Brain microvascular endothelial cell (primary cell): ENCODE measurements around the gene LEKR1.
"Not testable (repeated sequence)": the region's sequence is repeated elsewhere in the genome, so short reads cannot be mapped to it uniquely, and the experiment has no call there.

ENCODE experiments used
- DNase-seq: peaks from one replicate; pipeline ENCODE4 v3.0.0-alpha.2; 2020
- H3K27ac ChIP-seq: fragments of 250-450 bp; sonication (Bioruptor Pico); 2 replicates; pipeline ENCODE4 v1.5.1; 2020; ENCODE audit warnings: mild to moderate bottlenecking, moderate library complexity
- H3K27me3 ChIP-seq: fragments of 250-450 bp; sonication (Bioruptor Pico); replicated peaks from 2 replicates; pipeline ENCODE4 v1.5.1; 2020; ENCODE audit warnings: mild to moderate bottlenecking
- H3K36me3 ChIP-seq: fragments of 250-450 bp; sonication (Bioruptor Pico); replicated peaks from 2 replicates; pipeline ENCODE4 v1.5.1; 2020; ENCODE audit warnings: mild to moderate bottlenecking
- H3K4me3 ChIP-seq: 2 replicates; pipeline ENCODE4 v1.5.1; 2011; ENCODE audit warnings: low read depth, mild to moderate bottlenecking, control low read depth, low read length, moderate library complexity
- in situ Hi-C: cut with HindIII; loops from 2 replicates; pipeline ENCODE4 v1.10.0; 2017; ENCODE audit warnings: low sequenced_read_pairs, low pct_ligation_motif_present
- TF ChIP-seq, protein P1 (sequence below): IDR thresholded peaks from 2 replicates; pipeline ENCODE4 v1.5.1; 2011; ENCODE audit warnings: low read depth, mild to moderate bottlenecking, moderate library complexity, low read length, control low read depth, inconsistent platforms; ENCODE audit errors: missing control alignments

LEKR1 gene

DNA sequence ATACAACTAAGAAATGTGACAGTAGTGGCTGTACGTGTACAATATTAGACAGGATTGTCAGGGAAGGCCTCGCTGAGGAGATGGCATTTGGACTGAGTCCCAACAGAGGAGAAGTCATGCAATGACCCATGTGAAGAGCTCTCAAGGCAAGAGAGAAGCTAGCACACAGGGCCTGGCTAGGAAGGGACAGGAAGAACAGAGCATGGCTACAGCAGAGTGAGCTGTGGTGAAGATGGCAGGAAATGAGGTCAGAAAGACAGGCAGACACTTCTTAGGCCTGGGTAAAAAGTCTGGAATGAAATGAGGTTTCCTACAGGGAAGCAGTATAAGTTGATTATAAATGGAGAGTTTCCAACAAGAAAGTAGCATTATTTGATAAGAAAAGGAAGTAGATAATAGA lies 33.2 kb upstream of the LEKR1 start:
- Histone ChIP-seq H3K27me3 (no peaks in the 10 kb centered on the region), H3K36me3 (no peaks in the 10 kb centered on the region), H3K27ac (peak overlapping the region; percentile 31), H3K4me3 (no peak overlapping the region)
- in situ Hi-C loops, result no loop called here
- TF ChIP-seq, protein P1, sequence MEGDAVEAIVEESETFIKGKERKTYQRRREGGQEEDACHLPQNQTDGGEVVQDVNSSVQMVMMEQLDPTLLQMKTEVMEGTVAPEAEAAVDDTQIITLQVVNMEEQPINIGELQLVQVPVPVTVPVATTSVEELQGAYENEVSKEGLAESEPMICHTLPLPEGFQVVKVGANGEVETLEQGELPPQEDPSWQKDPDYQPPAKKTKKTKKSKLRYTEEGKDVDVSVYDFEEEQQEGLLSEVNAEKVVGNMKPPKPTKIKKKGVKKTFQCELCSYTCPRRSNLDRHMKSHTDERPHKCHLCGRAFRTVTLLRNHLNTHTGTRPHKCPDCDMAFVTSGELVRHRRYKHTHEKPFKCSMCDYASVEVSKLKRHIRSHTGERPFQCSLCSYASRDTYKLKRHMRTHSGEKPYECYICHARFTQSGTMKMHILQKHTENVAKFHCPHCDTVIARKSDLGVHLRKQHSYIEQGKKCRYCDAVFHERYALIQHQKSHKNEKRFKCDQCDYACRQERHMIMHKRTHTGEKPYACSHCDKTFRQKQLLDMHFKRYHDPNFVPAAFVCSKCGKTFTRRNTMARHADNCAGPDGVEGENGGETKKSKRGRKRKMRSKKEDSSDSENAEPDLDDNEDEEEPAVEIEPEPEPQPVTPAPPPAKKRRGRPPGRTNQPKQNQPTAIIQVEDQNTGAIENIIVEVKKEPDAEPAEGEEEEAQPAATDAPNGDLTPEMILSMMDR, result no peak
- no peak for DNase-seq

DNA sequence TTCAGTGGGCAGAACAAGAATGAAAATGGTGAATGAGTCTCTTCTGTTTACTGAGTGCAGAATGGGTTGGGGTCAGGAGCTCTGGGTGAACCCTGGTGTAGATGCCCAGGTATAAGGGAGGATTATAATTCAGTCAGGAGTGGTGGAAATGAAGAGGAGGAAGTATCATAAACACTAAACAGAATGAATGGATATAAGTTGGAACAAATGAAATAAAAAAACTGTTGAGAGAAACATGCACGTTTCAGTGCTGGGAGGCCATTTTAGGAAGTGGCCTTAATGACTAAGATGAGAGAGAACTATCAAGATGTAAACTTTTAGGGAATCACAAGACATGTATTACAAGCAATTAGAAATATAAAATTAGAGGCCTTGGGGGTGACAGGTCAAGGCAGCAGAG lies 32.8 kb upstream of the LEKR1 start:
- in situ Hi-C loops, result no loop called here
- no peak for DNase-seq
- TF ChIP-seq, protein P1, result no peak
- H3K27me3 ChIP-seq, result no peaks in the 10 kb centered on the region
- no peak overlapping the region for H3K4me3 ChIP-seq
- peak overlapping the region; percentile 31 for H3K27ac ChIP-seq
- no peaks in the 10 kb centered on the region for H3K36me3 ChIP-seq

DNA sequence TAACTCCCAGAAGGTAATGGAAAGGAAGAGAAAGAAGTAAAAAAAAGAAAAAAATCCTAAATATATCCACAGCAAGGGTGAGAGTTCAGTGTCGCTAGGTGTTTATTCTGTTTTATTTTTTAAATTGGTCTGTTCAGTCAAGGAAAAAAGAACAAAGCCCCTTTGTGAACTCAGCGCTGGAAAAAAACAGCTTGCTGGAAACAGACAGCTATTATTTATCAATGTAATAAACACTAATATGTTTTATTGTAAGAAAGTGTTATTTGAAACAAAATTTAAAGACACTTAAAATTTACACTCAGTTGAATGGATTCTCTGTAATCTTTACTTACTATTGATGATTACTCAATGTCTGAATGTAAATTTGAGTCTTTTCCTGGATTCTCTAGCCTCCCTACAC lies 32.3 kb upstream of the LEKR1 start:
- Histone ChIP-seq H3K4me3 (no peak overlapping the region), H3K27ac (no peak overlapping the region), H3K27me3 (no peaks in the 10 kb centered on the region), H3K36me3 (no peaks in the 10 kb centered on the region)
- TF ChIP-seq, protein P1, result no peak
- no peak for DNase-seq
- in situ Hi-C loops, result no loop called here

DNA sequence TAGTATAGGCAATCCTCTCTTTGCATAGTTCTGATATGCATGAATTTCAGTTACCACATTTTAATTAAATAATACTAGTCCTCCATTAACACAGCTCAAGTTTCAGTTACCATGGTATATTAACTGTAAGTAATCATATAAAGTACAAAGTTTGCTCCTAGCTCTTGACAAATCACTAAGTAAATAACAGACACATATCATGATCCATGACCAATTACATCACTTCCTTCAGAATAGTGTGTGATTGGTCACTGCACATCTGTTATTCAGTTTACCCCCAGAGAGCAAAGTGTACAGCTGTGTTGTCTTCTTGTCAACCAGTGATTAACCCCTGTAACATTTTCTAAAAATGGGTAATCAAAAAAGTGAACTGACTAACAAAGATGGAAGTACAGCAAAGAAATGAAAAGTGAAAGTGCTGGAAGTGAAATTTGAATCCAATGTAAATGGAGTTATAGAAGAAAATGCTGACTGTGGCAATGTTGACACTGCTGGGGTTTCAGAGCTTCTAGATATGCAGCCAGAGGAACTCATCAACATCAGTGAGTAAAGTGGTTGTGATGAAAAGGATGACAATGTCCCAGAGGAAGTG lies 30.2 kb upstream of the LEKR1 start:
- H3K27ac ChIP-seq, result peak overlapping the region; percentile 57
- DNase-seq, result no peak
- TF ChIP-seq, protein P1, result no peak
- H3K27me3 ChIP-seq, result no peaks in the 10 kb centered on the region
- in situ Hi-C loops, result no loop called here
- H3K36me3 ChIP-seq, result no peaks in the 10 kb centered on the region
- H3K4me3 ChIP-seq, result no peak overlapping the region

DNA sequence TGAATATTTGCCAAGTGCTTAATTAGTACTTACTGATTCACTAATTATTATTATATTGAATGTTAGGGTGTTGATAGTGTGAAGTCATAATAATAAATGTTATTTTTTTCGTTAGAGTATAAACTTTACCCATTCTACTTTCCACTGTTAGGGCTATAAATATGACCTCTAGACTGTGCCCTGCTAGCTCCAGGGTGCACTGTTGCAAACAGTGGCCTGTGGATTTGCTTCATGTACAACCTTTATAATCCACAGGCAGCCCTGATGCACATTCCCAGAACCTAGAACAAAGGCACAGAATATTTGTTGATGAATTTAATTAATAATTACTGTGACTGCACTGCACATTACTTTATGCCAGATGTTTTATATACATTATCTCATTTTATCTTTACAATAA lies 28.8 kb upstream of the LEKR1 start:
- DNase-seq, result no peak
- in situ Hi-C loops, result no loop called here
- TF ChIP-seq, protein P1, result no peak

DNA sequence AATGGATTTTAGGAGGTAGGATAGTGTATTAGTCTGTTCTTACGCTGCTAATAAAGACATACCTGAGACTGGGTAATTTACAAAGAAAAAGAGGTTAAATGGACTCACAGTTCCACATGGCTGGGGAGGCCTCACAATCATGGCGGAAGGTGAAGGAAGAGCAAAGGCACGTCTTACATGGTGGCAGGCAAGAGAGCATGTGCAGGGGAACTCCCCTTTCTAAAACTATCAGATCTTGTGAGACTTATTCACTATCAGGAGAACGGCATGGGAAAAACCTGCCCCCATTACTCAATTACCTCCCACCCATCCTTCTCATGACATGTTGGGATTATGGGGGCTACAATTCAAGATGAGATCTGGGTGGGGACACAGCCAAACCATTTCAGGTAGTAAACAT lies 25.9 kb upstream of the LEKR1 start:
- H3K36me3 ChIP-seq, H3K27me3 ChIP-seq, in situ Hi-C loops, DNase-seq, H3K27ac ChIP-seq, H3K4me3 ChIP-seq: not testable (repeated sequence)

More for the DNA sequence above, 28.8 kb upstream of the LEKR1 start:
- Histone ChIP-seq H3K27me3 (no peaks in the 10 kb centered on the region), H3K36me3 (no peaks in the 10 kb centered on the region), H3K4me3 (no peak overlapping the region), H3K27ac (no peak overlapping the region)
